B cell (primary cell): ENCODE measurements around the gene JARID2. TPM values are rescaled to one million over a fixed set of nuclear protein-coding genes. Genes with fewer than 3 reads are reported as not detected.

Source experiments
- ATAC-seq: fragments of 200-7000 bp; cut with Tn5 transposase; one replicate; pipeline ENCODE4 v1.10.0; 2021; ENCODE audit warnings: low read depth, mild to moderate bottlenecking, moderate number of reproducible peaks, moderate library complexity
- CTCF ChIA-PET: fragments of 350-600 bp; sonication (Branson Sonifier 250); formaldehyde crosslinking; loops from one replicate; lab custom pipeline; 2021; ENCODE audit warnings: antibody characterized with exemption, inconsistent platforms; lab: Charles Lee
- POLR2A ChIA-PET: fragments of 350-600 bp; sonication (Branson Sonifier 250); formaldehyde crosslinking; loops from one replicate; lab custom pipeline; 2021; ENCODE audit warnings: antibody characterized with exemption; lab: Charles Lee
- DNase-seq: peaks from one replicate; pipeline ENCODE4 v3.0.0; 2013
- H2AFZ ChIP-seq: 2 replicates; pipeline ENCODE4 v1.6.1; 2012; ENCODE audit warnings: mild to moderate bottlenecking, low read depth, low read length; ENCODE audit not compliant: insufficient read depth, poor library complexity, severe bottlenecking
- H3K27ac ChIP-seq, 2 donors: 1 replicate in 1 of 2; 2 replicates in 1 of 2; pipeline ENCODE4 v1.5.1; 2012 to 2013; ENCODE audit warnings: low read length in 2 of 2, mild to moderate bottlenecking in 2 of 2, moderate library complexity in 1 of 2
- H3K27me3 ChIP-seq, 4 experiments: fragments of 200-600 bp in 1 of 4; sonication (generic) in 1 of 4; replicated peaks in 1 of 4; 1 replicate in 2 of 4; 2 replicates in 2 of 4; pipeline versions ENCODE4 v1.6.1 to v1.7.0; 2013 to 2016; ENCODE audit warnings: low read length in 3 of 4, mild to moderate bottlenecking in 2 of 4, mixed read lengths in 1 of 4, moderate library complexity in 1 of 4; ENCODE audit not compliant: insufficient read depth in 4 of 4, control insufficient read depth in 3 of 4; ENCODE audit errors: control extremely low read depth in 1 of 4
- H3K36me3 ChIP-seq, 2 experiments: replicated peaks in 1 of 2; 1 replicate in 1 of 2; 2 replicates in 1 of 2; pipeline versions ENCODE4 v1.6.1 to v1.7.1; 2013; ENCODE audit warnings: low read length in 1 of 2; ENCODE audit not compliant: insufficient read depth in 2 of 2, control insufficient read depth in 1 of 2; ENCODE audit errors: control extremely low read depth in 1 of 2, extremely low read depth in 1 of 2
- H3K4me1 ChIP-seq, 2 donors: fragments of 200-600 bp in 1 of 2; sonication (generic) in 1 of 2; 1 replicate in 1 of 2; 2 replicates in 1 of 2; pipeline versions ENCODE4 v1.5.1 to v1.6.1; 2013 to 2017; ENCODE audit warnings: low read length in 2 of 2; ENCODE audit not compliant: control insufficient read depth in 2 of 2, insufficient read depth in 2 of 2
- H3K4me2 ChIP-seq: replicated peaks from 2 replicates; pipeline ENCODE3; 2012; ENCODE audit warnings: mild to moderate bottlenecking, low read depth, low read length; ENCODE audit not compliant: poor library complexity, severe bottlenecking
- H3K4me3 ChIP-seq, 5 experiments: fragments of 200-600 bp in 1 of 5; sonication (generic) in 1 of 5; 1 replicate in 3 of 5; 2 replicates in 2 of 5; pipeline versions ENCODE4 v1.5.1 to v1.7.0; 2011 to 2016; ENCODE audit warnings: low read length in 4 of 5, mild to moderate bottlenecking in 4 of 5, low read depth in 2 of 5, control low read depth in 1 of 5, moderate library complexity in 1 of 5; ENCODE audit not compliant: insufficient read depth in 1 of 5; ENCODE audit errors: control extremely low read depth in 1 of 5, extremely low read depth in 1 of 5
- H3K79me2 ChIP-seq: fragments of 200-600 bp; sonication (generic); one replicate; pipeline ENCODE4 v1.6.0; 2016; ENCODE audit warnings: low read length; ENCODE audit not compliant: control insufficient read depth, insufficient read depth
- H3K9ac ChIP-seq: fragments of 200-600 bp; sonication (generic); 2 replicates; pipeline ENCODE4 v1.6.1; 2017; ENCODE audit warnings: mild to moderate bottlenecking, low read length, moderate library complexity
- H3K9me3 ChIP-seq, 3 donors: one replicate each; pipeline versions ENCODE4 v1.6.1 to v1.7.1; 2013; ENCODE audit warnings: low read length in 2 of 3; ENCODE audit not compliant: control insufficient read depth in 2 of 3, insufficient read depth in 1 of 3; ENCODE audit errors: control extremely low read depth in 1 of 3
- H4K20me1 ChIP-seq: 2 replicates; pipeline ENCODE4 v1.6.0; 2012; ENCODE audit warnings: mild to moderate bottlenecking, low read length; ENCODE audit not compliant: insufficient read depth, control insufficient read depth, poor library complexity, severe bottlenecking
- H3K27ac Mint-ChIP-seq: one replicate; pipeline ENCODE4 v1.8.0; 2021; ENCODE audit warnings: mixed read lengths
- H3K27me3 Mint-ChIP-seq: one replicate; pipeline ENCODE4 v1.8.0; 2021; ENCODE audit warnings: mixed read lengths
- H3K4me1 Mint-ChIP-seq: one replicate; pipeline ENCODE4 v1.8.0; 2021; ENCODE audit warnings: mixed read lengths
- H3K4me3 Mint-ChIP-seq: one replicate; pipeline ENCODE4 v1.8.0; 2021; ENCODE audit warnings: mixed read lengths
- H3K9me3 Mint-ChIP-seq: one replicate; pipeline ENCODE4 v1.8.0; 2022; ENCODE audit warnings: mixed read lengths; ENCODE audit not compliant: insufficient read depth
- CTCF ChIP-seq: fragments of 200-600 bp; IDR thresholded peaks from one replicate; pipeline ENCODE4 v1.8.0; 2022; ENCODE audit warnings: antibody characterized with exemption, mild to moderate bottlenecking
- EZH2 ChIP-seq: IDR thresholded peaks from 2 replicates; pipeline ENCODE4 v1.6.1; 2012; ENCODE audit warnings: borderline replicate concordance, low read depth, mild to moderate bottlenecking, moderate library complexity, low read length; ENCODE audit not compliant: insufficient read depth, poor library complexity, severe bottlenecking
- WGBS: methylation state at CpG from one replicate; pipeline ENCODE4 v1.1.5; 2013; ENCODE audit warnings: missing lambda C conversion rate; ENCODE audit not compliant: insufficient coverage; 5-methylcytosine and 5-hydroxymethylcytosine counted together
- intact Hi-C: fragments of 100-400 bp; cut with micrococcal nuclease; formaldehyde crosslinking; loops from one replicate; pipeline ENCODE4 v1.10.0; 2022
- polyA plus RNA-seq: library from polyadenylated mRNA; depleted of rRNA; stranded (reverse); fragments of >200 nt; gene quantifications from 2 replicates; pipeline ENCODE4 v1.2.3, GENCODE V29; 2012
- total RNA-seq, 2 donors: library from RNA; stranded (reverse); fragments of 120-200 nt in 1 of 2; gene quantifications; 1 replicate in 1 of 2; 2 replicates in 1 of 2; pipeline versions ENCODE4 v1.2.3 to v1.2.4, GENCODE V29; 2013 to 2022

Gene JARID2
- total and polyA plus RNA-seq, 2 donors (not counting 1 experiment from before 2014, with no cell fraction given) = 11.0 to 58.1 TPM

GRCh38 chr6:15411766-15412165 is 165.9 kb downstream of the JARID2 start:
- H3K27me3 Mint-ChIP-seq = no peaks in the 10 kb centered on the region
- Histone ChIP-seq H3K9ac (no peak overlapping the region), H3K4me1 (peaks cover 18 to 33% of the 10 kb centered on the region in 2 donors), H2AFZ (no peak overlapping the region), H3K4me2 (no peak overlapping the region), H3K9me3 (peaks cover 0 to 2% (median 0%) of the 10 kb centered on the region in 3 donors), H4K20me1 (peaks cover 49% of the 10 kb centered on the region), H3K27ac (no peak overlapping the region), H3K27me3 (no peaks in the 10 kb centered on the region), H3K4me3 (no peak overlapping the region), H3K79me2 (peaks cover 83% of the 10 kb centered on the region), H3K36me3 (peaks cover 3 to 12% of the 10 kb centered on the region in 2 experiments)
- no peak for ATAC-seq
- ChIA-PET CTCF (interaction anchor here (0.9 to 1.2 kb wide), 2 partner anchors 10 to 52 kb away, joined by 3 read pairs; no protein-coding TSS in a partner anchor), POLR2A (interaction anchor here (0.5 kb wide), 1 partner anchor 269 kb away, joined by 4 read pairs; no protein-coding TSS in a partner anchor)
- TF ChIP-seq CTCF (no peak), EZH2 (no peak)
- peaks cover under 1% of the 10 kb centered on the region for H3K9me3 Mint-ChIP-seq
- intact Hi-C loops = no loop called here
- peaks cover 47% of the 10 kb centered on the region for H3K4me1 Mint-ChIP-seq
- DNase-seq = no peak
- no peak overlapping the region for H3K4me3 Mint-ChIP-seq
- no peak overlapping the region for H3K27ac Mint-ChIP-seq
- WGBS = 100% methylated on average over 1 of the region's 2 CpGs

GRCh38 chr6:15412767-15413166 is 166.9 kb downstream of the JARID2 start:
- H3K27ac ChIP-seq = no peak overlapping the region
- H3K4me1 Mint-ChIP-seq = peaks cover 41% of the 10 kb centered on the region
- DNase-seq (no peak), ATAC-seq (no peak)
- peaks cover 0 to 8% (median 0%) of the 10 kb centered on the region in 3 donors for H3K9me3 ChIP-seq
- H3K9ac ChIP-seq = no peak overlapping the region
- intact Hi-C loops = no loop called here
- no peak overlapping the region for H3K4me3 Mint-ChIP-seq
- H3K4me3 ChIP-seq = no peak overlapping the region
- peaks cover 18 to 33% of the 10 kb centered on the region in 2 donors for H3K4me1 ChIP-seq
- no peak overlapping the region for H2AFZ ChIP-seq
- peaks cover 83% of the 10 kb centered on the region for H3K79me2 ChIP-seq
- no peaks in the 10 kb centered on the region for H3K27me3 ChIP-seq
- peaks cover 3 to 12% of the 10 kb centered on the region in 2 experiments for H3K36me3 ChIP-seq
- no peak overlapping the region for H3K27ac Mint-ChIP-seq
- no peaks in the 10 kb centered on the region for H3K27me3 Mint-ChIP-seq
- peaks cover 4% of the 10 kb centered on the region for H3K9me3 Mint-ChIP-seq
- H3K4me2 ChIP-seq = no peak overlapping the region
- H4K20me1 ChIP-seq = peaks cover 39% of the 10 kb centered on the region
- TF ChIP-seq EZH2 (no peak), CTCF (no peak)
- 100% methylated on average over 5 of the region's 9 CpGs for WGBS
- POLR2A ChIA-PET = no interaction called here
- CTCF ChIA-PET = interaction anchor here (1.2 kb wide), 1 partner anchor 51 kb away, joined by 3 read pairs; no protein-coding TSS in a partner anchor
